Right lobe of liver (tissue), 4 donors: Measurements from ENCODE around the gene TSPAN18.

Experiments
- CTCF ChIP-seq, 4 donors: fragments of 200-600 bp in 3 of 4; fragments of 450-650 bp in 1 of 4; IDR thresholded peaks; one replicate each; pipeline versions ENCODE4 v1.5.1 to v1.8.0; 2016 to 2022; ENCODE audit warnings: antibody characterized with exemption in 4 of 4, mild to moderate bottlenecking in 2 of 4
- POLR2A ChIP-seq: fragments of 450-650 bp; IDR thresholded peaks from one replicate; pipeline ENCODE4 v1.6.1; 2017; ENCODE audit warnings: antibody characterized with exemption, mild to moderate bottlenecking
- donor health status: DM: no; HTN: no; CAD: no.
- donor health status: DM: no; HTN: no; CAD: no.
- donor health status: DM: no; HTN: yes; CAD: no.

GRCh38 chr11:44943118-44943517, 216.4 kb downstream of the TSPAN18 start:
- no peak for TF ChIP-seq CTCF (IDR thresholded peaks at IDR 0.05)
- no peak for TF ChIP-seq POLR2A
